IMR-90 (cell line): Measurements from ENCODE around the gene RPL27A. TPM values are rescaled to one million over a fixed set of nuclear protein-coding genes. Genes with fewer than 3 reads are reported as not detected.

Experiments used
- ATAC-seq: fragments of 200-7000 bp; cut with Tn5 transposase; 2 replicates; pipeline ENCODE4 v1.9.1; 2020; ENCODE audit warnings: low read depth, mild to moderate bottlenecking, moderate library complexity
- BruUV-seq: library from RNA; stranded (reverse); fragments of 400-500 nt; replicated peaks from 2 replicates; lab custom pipeline; 2021; lab: Mats Ljungman, UMichigan
- CTCF ChIA-PET: fragments of 300-600 bp; formaldehyde crosslinking; extraction: SDS; loops from one replicate; lab custom pipeline; 2021; ENCODE audit warnings: antibody characterized with exemption; lab: Yijun Ruan, JAX
- POLR2A ChIA-PET: fragments of 300-600 bp; sonication (Branson Sonifier 250); formaldehyde crosslinking; loops from one replicate; lab custom pipeline; 2022; ENCODE audit warnings: antibody characterized with exemption; ENCODE audit not compliant: unreplicated experiment; lab: Charles Lee
- DNase-seq: peaks from one replicate; pipeline ENCODE4 v3.0.0; 2013
- H2AFZ ChIP-seq: replicated peaks from 2 replicates; pipeline ENCODE3; 2013; ENCODE audit warnings: low read length, mild to moderate bottlenecking; ENCODE audit not compliant: poor library complexity
- H2AK5ac ChIP-seq: 2 replicates; pipeline ENCODE4 v1.6.1; 2013; ENCODE audit warnings: low read depth, low read length, inconsistent platforms
- H2AK9ac ChIP-seq: replicated peaks from 2 replicates; pipeline ENCODE3; 2013; ENCODE audit warnings: mild to moderate bottlenecking, low read depth, low read length, moderate library complexity; ENCODE audit not compliant: poor library complexity
- H2BK120ac ChIP-seq: 2 replicates; pipeline ENCODE4 v1.6.1; 2013; ENCODE audit warnings: low read depth, low read length, inconsistent platforms
- H2BK15ac ChIP-seq: 3 replicates; pipeline ENCODE4 v1.6.1; 2013; ENCODE audit warnings: low read depth, low read length, inconsistent platforms
- H2BK20ac ChIP-seq: 2 replicates; pipeline ENCODE4 v1.6.1; 2013; ENCODE audit warnings: low read depth, mild to moderate bottlenecking, inconsistent platforms, low read length, moderate library complexity
- H2BK5ac ChIP-seq: 2 replicates; pipeline ENCODE4 v1.6.1; 2013; ENCODE audit warnings: mild to moderate bottlenecking, low read depth, low read length, inconsistent platforms; ENCODE audit not compliant: poor library complexity, severe bottlenecking
- H3K14ac ChIP-seq: replicated peaks from 2 replicates; pipeline ENCODE4 v1.6.1; 2013; ENCODE audit warnings: low read depth, low read length, inconsistent platforms
- H3K18ac ChIP-seq: 2 replicates; pipeline ENCODE4 v1.6.1; 2013; ENCODE audit warnings: low read depth, low read length, control low read depth
- H3K23ac ChIP-seq: 2 replicates; pipeline ENCODE4 v1.6.1; 2013; ENCODE audit warnings: low read depth, low read length, inconsistent platforms
- H3K27ac ChIP-seq: 2 replicates; pipeline ENCODE4 v1.5.1; 2013; ENCODE audit warnings: mild to moderate bottlenecking, control low read depth, low read length; ENCODE audit not compliant: insufficient read depth
- H3K27me3 ChIP-seq: 2 replicates; pipeline ENCODE4 v1.6.1; 2013; ENCODE audit warnings: low read length; ENCODE audit not compliant: control insufficient read depth, insufficient read depth
- H3K36me3 ChIP-seq: 2 replicates; pipeline ENCODE4 v1.6.1; 2013; ENCODE audit warnings: low read length, mixed read lengths; ENCODE audit not compliant: control insufficient read depth, insufficient read depth
- H3K4ac ChIP-seq: 2 replicates; pipeline ENCODE4 v1.6.1; 2013; ENCODE audit warnings: low read depth, low read length, inconsistent platforms
- H3K4me1 ChIP-seq: 2 replicates; pipeline ENCODE4 v1.6.1; 2013; ENCODE audit warnings: low read length, mixed read lengths; ENCODE audit not compliant: control insufficient read depth, insufficient read depth
- H3K4me2 ChIP-seq: 2 replicates; pipeline ENCODE4 v1.6.1; 2013; ENCODE audit warnings: low read depth, mild to moderate bottlenecking, control low read depth, low read length, moderate library complexity
- H3K4me3 ChIP-seq: 2 replicates; pipeline ENCODE4 v1.5.1; 2013; ENCODE audit warnings: low read depth, mild to moderate bottlenecking, control low read depth, low read length, moderate library complexity; ENCODE audit not compliant: insufficient read depth
- H3K56ac ChIP-seq: 2 replicates; pipeline ENCODE4 v1.6.1; 2013; ENCODE audit warnings: low read length, inconsistent platforms; ENCODE audit not compliant: insufficient read depth; ENCODE audit errors: extremely low read depth
- H3K79me1 ChIP-seq, 2 experiments: 2 replicates each; pipeline ENCODE4 v1.6.1; 2013; ENCODE audit warnings: low read length in 2 of 2, inconsistent platforms in 1 of 2, low read depth in 1 of 2
- H3K9ac ChIP-seq: 2 replicates; pipeline ENCODE4 v1.6.1; 2013; ENCODE audit warnings: low read depth, low read length, control low read depth
- H3K9me1 ChIP-seq: 2 replicates; pipeline ENCODE4 v1.6.1; 2013; ENCODE audit warnings: low read length, inconsistent platforms; ENCODE audit not compliant: insufficient read depth
- H3K9me3 ChIP-seq: 2 replicates; pipeline ENCODE4 v1.6.1; 2013; ENCODE audit warnings: low read length; ENCODE audit not compliant: control insufficient read depth, insufficient read depth
- H4K20me1 ChIP-seq: 2 replicates; pipeline ENCODE4 v1.6.1; 2013; ENCODE audit warnings: low read length, inconsistent platforms; ENCODE audit not compliant: insufficient read depth
- H4K5ac ChIP-seq: 2 replicates; pipeline ENCODE4 v1.6.1; 2013; ENCODE audit warnings: mild to moderate bottlenecking, low read depth, low read length, control low read depth
- H4K8ac ChIP-seq, 2 experiments: 2 replicates each; pipeline ENCODE4 v1.6.1; 2013; ENCODE audit warnings: low read depth in 2 of 2, low read length in 2 of 2, control low read depth in 1 of 2, inconsistent platforms in 1 of 2
- H4K91ac ChIP-seq: 2 replicates; pipeline ENCODE4 v1.6.1; 2013; ENCODE audit warnings: low read depth, low read length, inconsistent platforms; ENCODE audit not compliant: insufficient read depth
- BHLHE40 ChIP-seq: fragments of 150-350 bp; IDR thresholded peaks from 2 replicates; pipeline ENCODE4 v1.6.1; 2016; ENCODE audit warnings: mild to moderate bottlenecking, low read depth, low read length
- CEBPB ChIP-seq: IDR thresholded peaks from 2 replicates; pipeline ENCODE4 v1.6.1; 2012; ENCODE audit warnings: low read depth, low read length, improper control_type of control experiment
- CHD1 ChIP-seq: IDR thresholded peaks from 2 replicates; pipeline ENCODE4 v1.6.1; 2012; ENCODE audit warnings: low read depth, low read length, improper control_type of control experiment
- ELK1 ChIP-seq: fragments of 150-350 bp; IDR thresholded peaks from 2 replicates; pipeline ENCODE4 v1.6.1; 2016; ENCODE audit warnings: low read depth, mild to moderate bottlenecking, low read length, moderate library complexity, borderline replicate concordance
- FOS ChIP-seq: fragments of 150-350 bp; IDR thresholded peaks from 2 replicates; pipeline ENCODE4 v1.6.1; 2016; ENCODE audit warnings: low read depth, low read length
- MAFK ChIP-seq: IDR thresholded peaks from 2 replicates; pipeline ENCODE4 v1.6.1; 2012; ENCODE audit warnings: low read depth, low read length, improper control_type of control experiment
- MAZ ChIP-seq: IDR thresholded peaks from 2 replicates; pipeline ENCODE4 v1.6.1; 2012; ENCODE audit warnings: low read depth, mild to moderate bottlenecking, low read length, improper control_type of control experiment, moderate library complexity, borderline replicate concordance
- MXI1 ChIP-seq: IDR thresholded peaks from 2 replicates; pipeline ENCODE4 v1.6.1; 2012; ENCODE audit warnings: low read depth, mild to moderate bottlenecking, low read length, moderate library complexity, borderline replicate concordance
- NFE2L2 ChIP-seq: fragments of 150-350 bp; IDR thresholded peaks from 2 replicates; pipeline ENCODE4 v1.6.1; 2016; ENCODE audit warnings: low read depth, mild to moderate bottlenecking, low read length
- POLR2A ChIP-seq: IDR thresholded peaks from 2 replicates; pipeline ENCODE4 v1.6.1; 2012; ENCODE audit warnings: mild to moderate bottlenecking, low read depth, low read length
- RAD21 ChIP-seq: IDR thresholded peaks from 2 replicates; pipeline ENCODE4 v1.6.1; 2012; ENCODE audit warnings: low read length, improper control_type of control experiment
- RCOR1 ChIP-seq: IDR thresholded peaks from 2 replicates; pipeline ENCODE4 v1.6.1; 2012; ENCODE audit warnings: mild to moderate bottlenecking, low read length, improper control_type of control experiment; ENCODE audit not compliant: insufficient replicate concordance
- RFX5 ChIP-seq: IDR thresholded peaks from 2 replicates; pipeline ENCODE4 v1.8.0; 2012; ENCODE audit warnings: low read depth, mild to moderate bottlenecking, low read length, moderate library complexity
- SMC3 ChIP-seq: fragments of 150-350 bp; IDR thresholded peaks from 2 replicates; pipeline ENCODE4 v1.6.1; 2016; ENCODE audit warnings: low read depth, mild to moderate bottlenecking, antibody characterized with exemption, low read length, moderate library complexity
- USF2 ChIP-seq: fragments of 150-350 bp; IDR thresholded peaks from 2 replicates; pipeline ENCODE4 v1.6.1; 2017; ENCODE audit warnings: mild to moderate bottlenecking, antibody characterized with exemption, low read length, low read depth
- WGBS, 2 experiments: methylation state at CpG; one replicate each; pipeline versions ENCODE4 v1.1.5 to v1.1.7; 2013; ENCODE audit warnings: missing lambda C conversion rate in 2 of 2; ENCODE audit not compliant: insufficient read length in 1 of 2; ENCODE audit errors: extremely low coverage in 2 of 2; 5-methylcytosine and 5-hydroxymethylcytosine counted together
- dilution Hi-C: fragments of 300-500 bp; cut with HindIII; formaldehyde crosslinking; loops from one replicate; pipeline ENCODE4 v1.14.3; 2018; ENCODE audit warnings: low sequenced_read_pairs; ENCODE audit not compliant: unreplicated experiment
- in situ Hi-C: fragments of 300-500 bp; cut with MboI; formaldehyde crosslinking; loops from 3 replicates; pipeline ENCODE4 v1.14.3; 2019; ENCODE audit warnings: low sequenced_read_pairs, inconsistent platforms, mixed read lengths
- intact Hi-C: fragments of 100-400 bp; cut with micrococcal nuclease; formaldehyde crosslinking; loops from 2 replicates; pipeline ENCODE4 v1.10.0; 2022
- polyA plus RNA-seq, 3 experiments: library from polyadenylated mRNA; depleted of rRNA; stranded (reverse); fragments of >200 nt; gene quantifications; 2 replicates each; pipeline ENCODE4 v1.2.3, GENCODE V29; 2012; ENCODE audit warnings: low replicate concordance in 1 of 3
- total RNA-seq: library from RNA; depleted of rRNA; stranded (reverse); fragments of >200 nt; gene quantifications from 2 replicates; pipeline ENCODE4 v1.2.3, GENCODE V29; 2012

RPL27A gene
- total and polyA plus RNA-seq, 2 of the 4 experiments (the other 2 are of a cell fraction), result 786 to 849 TPM

GRCh38 chr11:8713760-8714454, 31.3 kb downstream of the RPL27A start:
- Histone ChIP-seq H3K4me1 (peaks cover 29% of the 10 kb centered on the region), H2AFZ (no peak overlapping the region), H3K9me1 (peaks cover 49% of the 10 kb centered on the region), H2AK5ac (peak overlapping the region; percentile 52), H3K4me3 (no peak overlapping the region), H3K4me2 (no peak overlapping the region), H2BK5ac (no peak overlapping the region), H4K5ac (no peak overlapping the region), H4K20me1 (no peaks in the 10 kb centered on the region), H2AK9ac (peak overlapping the region; percentile 18), H4K8ac (peak overlapping the region in 1 of 2 experiments; percentile 3; a peak in 1 of 4 replicates), H3K4ac (0 out of 2 replicates have a peak overlapping the region, but pooled peaks have one; percentile 99), H3K36me3 (peaks cover 58% of the 10 kb centered on the region), H4K91ac (peak overlapping the region; percentile 50), H3K79me1 (peaks cover 12 to 80% of the 10 kb centered on the region in 2 experiments; a peak in 3 of 4 replicates), H3K27ac (no peak overlapping the region), H3K27me3 (no peaks in the 10 kb centered on the region), H2BK20ac (no peak overlapping the region; the same call in 1 of the 2 replicates), H3K23ac (0 out of 2 replicates have a peak overlapping the region, but pooled peaks have one; percentile 45), H2BK15ac (0 out of 3 replicates have a peak overlapping the region, but pooled peaks have one; percentile 3), H3K56ac (no peak overlapping the region), H2BK120ac (0 out of 2 replicates have a peak overlapping the region, but pooled peaks have one; percentile 58), H3K14ac (0 out of 2 replicates have a peak overlapping the region, but pooled peaks have one; percentile 61), H3K9me3 (no peaks in the 10 kb centered on the region), H3K9ac (no peak overlapping the region), H3K18ac (no peak overlapping the region)
- intact Hi-C loops, result no loop called here
- CTCF ChIA-PET, result no interaction called here
- WGBS, 2 experiments, result 96% methylated on average over 4 of the region's 8 CpGs; no CpG with 5 or more reads in 1 of the 2 experiments
- BruUV-seq, result no TSS peak
- dilution Hi-C loops, result no loop called here
- ATAC-seq, result no peak
- in situ Hi-C loops, result no loop called here
- no peak for DNase-seq
- POLR2A ChIA-PET, result interaction anchor here (0.6 kb wide), 1 partner anchor 17 kb away, joined by 3 read pairs; no protein-coding TSS in a partner anchor
- TF ChIP-seq CEBPB, result no peak
- TF ChIP-seq RAD21, result no peak
- no peak for TF ChIP-seq RFX5
- no peak for TF ChIP-seq POLR2A
- no peak for TF ChIP-seq ELK1
- no peak for TF ChIP-seq USF2
- no peak for TF ChIP-seq SMC3
- no peak for TF ChIP-seq MAZ
- TF ChIP-seq BHLHE40, result no peak
- TF ChIP-seq CHD1, result no peak
- TF ChIP-seq MAFK, result no peak
- TF ChIP-seq MXI1, result no peak
- TF ChIP-seq RCOR1, result no peak
- no peak for TF ChIP-seq NFE2L2
- TF ChIP-seq FOS, result no peak
